Smooth muscle cell (in vitro differentiated cells): ENCODE measurements around the gene PRSS53. TPM values are rescaled to one million over a fixed set of nuclear protein-coding genes. Genes with fewer than 3 reads are reported as not detected.
A peak's percentile ranks its signal among the peaks of the same experiment; 100 is the strongest.

Source experiments
- DNase-seq: peaks from one replicate; lab custom pipeline; 2025; ENCODE audit not compliant: unreplicated experiment; lab: John Stamatoyannopoulos, UW
- H2AFZ ChIP-seq: fragments of 200-600 bp; sonication (generic); 2 replicates; pipeline ENCODE4 v1.6.0; 2016; ENCODE audit warnings: antibody characterized with exemption, low read depth, mild to moderate bottlenecking
- H3F3A ChIP-seq: fragments of 200-600 bp; sonication (generic); 2 replicates; pipeline ENCODE4 v1.6.0; 2017; ENCODE audit warnings: antibody characterized with exemption, low read depth
- H3K27ac ChIP-seq: fragments of 200-600 bp; sonication (generic); 2 replicates; pipeline ENCODE4 v1.5.1; 2016; ENCODE audit warnings: low read depth, mild to moderate bottlenecking
- H3K27me3 ChIP-seq: fragments of 200-600 bp; sonication (generic); 2 replicates; pipeline ENCODE4 v1.6.1; 2016; ENCODE audit warnings: low read depth, mild to moderate bottlenecking
- H3K36me3 ChIP-seq: fragments of 200-600 bp; sonication (generic); 2 replicates; pipeline ENCODE4 v1.5.1; 2016; ENCODE audit warnings: low read depth
- H3K4me1 ChIP-seq: fragments of 200-600 bp; sonication (generic); 2 replicates; pipeline ENCODE4 v1.5.1; 2016; ENCODE audit warnings: low read depth
- H3K4me2 ChIP-seq: fragments of 200-600 bp; sonication (generic); 2 replicates; pipeline ENCODE4 v1.6.0; 2016; ENCODE audit warnings: mild to moderate bottlenecking
- H3K4me3 ChIP-seq: fragments of 200-600 bp; sonication (generic); 2 replicates; pipeline ENCODE4 v1.5.1; 2016; ENCODE audit warnings: mild to moderate bottlenecking
- H3K79me2 ChIP-seq: fragments of 200-600 bp; sonication (generic); 2 replicates; pipeline ENCODE4 v1.6.0; 2016; ENCODE audit warnings: low read depth, mild to moderate bottlenecking
- H3K9ac ChIP-seq: fragments of 200-600 bp; sonication (generic); 2 replicates; pipeline ENCODE4 v1.6.0; 2016; ENCODE audit warnings: low read depth
- H3K9me3 ChIP-seq: fragments of 200-600 bp; sonication (generic); replicated peaks from 2 replicates; pipeline ENCODE4 v1.5.1; 2016; ENCODE audit warnings: low read depth
- H4K20me1 ChIP-seq: fragments of 200-600 bp; sonication (generic); 2 replicates; pipeline ENCODE4 v1.6.0; 2016; ENCODE audit warnings: low read depth
- WGBS: methylation state at CpG from one replicate; pipeline ENCODE4 v1.1.7; 2016; ENCODE audit warnings: low lambda C conversion rate; 5-methylcytosine and 5-hydroxymethylcytosine counted together
- polyA plus RNA-seq: library from polyadenylated mRNA; unstranded; fragments of >200 nt; fragmentation: Nextera tagmentation; extraction: Ambion mirVana; gene quantifications from 2 replicates; pipeline ENCODE4 v1.2.1, GENCODE V29; 2016
- total RNA-seq: library from RNA; depleted of rRNA; stranded (reverse); fragments of >200 nt; gene quantifications from 2 replicates; pipeline ENCODE4 v1.2.3, GENCODE V29; 2014
- TF ChIP-seq, protein P1 (sequence below): fragments of 200-600 bp; sonication (generic); IDR thresholded peaks from 2 replicates; pipeline ENCODE4 v1.5.1; 2017; ENCODE audit warnings: borderline replicate concordance, mild to moderate bottlenecking, antibody characterized with exemption; ENCODE audit not compliant: insufficient read depth, poor library complexity, severe bottlenecking

Gene PRSS53
- total and polyA plus RNA-seq, 2 experiments from 2014 or later = 0.66 to 6.3 TPM

DNA sequence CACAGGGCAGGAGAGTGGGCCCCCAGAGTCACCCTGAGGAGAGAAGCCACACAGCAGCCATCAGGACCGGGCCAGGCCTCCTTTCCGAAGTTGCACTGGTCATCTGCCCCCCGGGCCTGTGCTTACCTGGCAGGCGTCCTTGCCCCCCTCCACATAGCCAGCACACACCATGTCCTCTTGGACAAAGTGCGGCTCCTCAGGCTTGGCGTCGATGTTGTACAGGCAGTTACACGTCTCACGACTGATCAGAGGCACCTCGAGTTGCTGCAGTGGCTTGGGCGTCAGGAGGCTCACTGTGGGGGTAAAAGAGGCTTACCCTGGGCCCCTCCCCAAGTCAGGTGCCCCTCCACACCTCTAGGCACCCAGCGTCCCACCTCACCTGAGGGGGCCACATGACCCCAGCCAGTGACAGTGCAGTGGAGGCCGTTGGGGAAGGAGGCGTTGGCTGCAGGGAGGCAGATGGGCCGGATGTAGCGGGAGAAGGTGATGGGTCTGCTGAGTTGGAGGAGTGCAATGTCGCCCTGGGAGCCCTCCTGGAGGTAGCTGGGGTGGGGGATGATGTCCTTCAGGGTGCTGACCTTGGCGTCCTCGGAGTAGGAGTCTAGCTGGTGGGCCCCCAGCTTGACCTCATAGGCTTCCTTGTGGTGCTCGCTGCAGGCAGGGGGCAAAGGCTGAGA lies 43.7 kb upstream of the PRSS53 start:
- WGBS = 94% methylated on average over 20 of the region's 20 CpGs
- no peak overlapping the region for H3K4me2 ChIP-seq
- no peak overlapping the region for H3K9ac ChIP-seq
- no peaks in the 10 kb centered on the region for H3F3A ChIP-seq
- no peaks in the 10 kb centered on the region for H3K36me3 ChIP-seq
- H4K20me1 ChIP-seq = peaks cover 5% of the 10 kb centered on the region
- no peak for DNase-seq
- peaks cover 8% of the 10 kb centered on the region for H3K4me1 ChIP-seq
- no peak overlapping the region for H3K27ac ChIP-seq
- TF ChIP-seq, protein P1, sequence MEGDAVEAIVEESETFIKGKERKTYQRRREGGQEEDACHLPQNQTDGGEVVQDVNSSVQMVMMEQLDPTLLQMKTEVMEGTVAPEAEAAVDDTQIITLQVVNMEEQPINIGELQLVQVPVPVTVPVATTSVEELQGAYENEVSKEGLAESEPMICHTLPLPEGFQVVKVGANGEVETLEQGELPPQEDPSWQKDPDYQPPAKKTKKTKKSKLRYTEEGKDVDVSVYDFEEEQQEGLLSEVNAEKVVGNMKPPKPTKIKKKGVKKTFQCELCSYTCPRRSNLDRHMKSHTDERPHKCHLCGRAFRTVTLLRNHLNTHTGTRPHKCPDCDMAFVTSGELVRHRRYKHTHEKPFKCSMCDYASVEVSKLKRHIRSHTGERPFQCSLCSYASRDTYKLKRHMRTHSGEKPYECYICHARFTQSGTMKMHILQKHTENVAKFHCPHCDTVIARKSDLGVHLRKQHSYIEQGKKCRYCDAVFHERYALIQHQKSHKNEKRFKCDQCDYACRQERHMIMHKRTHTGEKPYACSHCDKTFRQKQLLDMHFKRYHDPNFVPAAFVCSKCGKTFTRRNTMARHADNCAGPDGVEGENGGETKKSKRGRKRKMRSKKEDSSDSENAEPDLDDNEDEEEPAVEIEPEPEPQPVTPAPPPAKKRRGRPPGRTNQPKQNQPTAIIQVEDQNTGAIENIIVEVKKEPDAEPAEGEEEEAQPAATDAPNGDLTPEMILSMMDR = no peak
- no peak overlapping the region for H3K4me3 ChIP-seq
- no peak overlapping the region for H2AFZ ChIP-seq
- no peaks in the 10 kb centered on the region for H3K79me2 ChIP-seq
- no peaks in the 10 kb centered on the region for H3K27me3 ChIP-seq
- no peaks in the 10 kb centered on the region for H3K9me3 ChIP-seq

DNA sequence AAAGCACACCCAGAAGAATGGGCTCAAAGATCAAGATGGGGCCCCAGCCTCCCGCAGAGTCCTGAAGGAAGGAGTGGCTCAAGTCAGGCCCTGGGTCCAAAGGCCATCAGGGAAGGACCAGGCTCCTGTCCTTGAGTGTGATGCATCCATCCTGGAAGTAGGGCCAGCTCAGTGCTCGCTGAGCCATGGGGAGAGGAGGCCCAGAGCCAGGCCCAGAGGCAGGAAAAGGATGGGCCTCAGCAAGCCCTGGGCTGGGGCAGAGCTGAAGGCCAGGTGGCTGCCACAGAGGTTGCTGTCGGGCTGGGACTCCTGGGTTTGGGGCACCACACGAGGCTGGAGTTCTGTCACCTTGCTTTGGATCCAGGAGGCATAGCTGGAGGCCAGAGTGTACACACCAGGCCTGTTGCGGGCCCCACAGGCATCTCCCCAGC lies 43.1 kb upstream of the PRSS53 start:
- Histone ChIP-seq H3K27ac (peak overlapping the region; percentile 39), H3K79me2 (no peaks in the 10 kb centered on the region), H3K4me3 (no peak overlapping the region), H4K20me1 (peaks cover 5% of the 10 kb centered on the region), H2AFZ (no peak overlapping the region), H3K4me2 (no peak overlapping the region), H3K4me1 (peaks cover 8% of the 10 kb centered on the region), H3K9ac (no peak overlapping the region), H3K27me3 (no peaks in the 10 kb centered on the region), H3K9me3 (no peaks in the 10 kb centered on the region), H3F3A (no peaks in the 10 kb centered on the region), H3K36me3 (no peaks in the 10 kb centered on the region)
- WGBS = 94% methylated on average over 4 of the region's 5 CpGs
- no peak for DNase-seq
- TF ChIP-seq, protein P1 = no peak

DNA sequence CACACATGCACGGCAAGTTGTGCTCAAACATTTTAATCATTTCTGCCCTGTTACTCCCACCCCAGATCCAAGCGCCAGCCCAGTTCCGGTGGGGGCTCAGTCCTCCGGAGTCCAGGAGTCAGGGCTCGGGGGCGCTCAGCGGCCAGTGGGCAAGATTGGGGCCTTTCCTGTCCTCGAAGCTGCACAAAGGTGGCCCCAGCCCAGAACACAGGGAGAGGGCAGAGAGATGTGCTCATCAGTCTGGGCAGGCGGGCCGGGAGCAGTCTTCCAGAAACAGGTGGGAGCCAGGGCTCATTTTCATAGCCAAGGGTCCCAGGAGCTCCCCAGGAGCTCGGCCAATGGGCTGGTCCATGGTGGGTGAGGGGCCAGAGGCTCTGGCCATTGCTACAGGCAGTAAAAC lies 42.7 kb upstream of the PRSS53 start:
- H3K4me1 ChIP-seq = peaks cover 8% of the 10 kb centered on the region
- no peaks in the 10 kb centered on the region for H3K79me2 ChIP-seq
- no peaks in the 10 kb centered on the region for H3K9me3 ChIP-seq
- no peak for DNase-seq
- H3K27me3 ChIP-seq = no peaks in the 10 kb centered on the region
- H2AFZ ChIP-seq = no peak overlapping the region
- WGBS = 90% methylated on average over 11 of the region's 11 CpGs
- peaks cover 5% of the 10 kb centered on the region for H4K20me1 ChIP-seq
- TF ChIP-seq, protein P1 = no peak
- no peak overlapping the region for H3K4me3 ChIP-seq
- no peaks in the 10 kb centered on the region for H3K36me3 ChIP-seq
- H3F3A ChIP-seq = no peaks in the 10 kb centered on the region
- H3K27ac ChIP-seq = peak overlapping the region; percentile 39
- H3K4me2 ChIP-seq = no peak overlapping the region
- H3K9ac ChIP-seq = no peak overlapping the region

DNA sequence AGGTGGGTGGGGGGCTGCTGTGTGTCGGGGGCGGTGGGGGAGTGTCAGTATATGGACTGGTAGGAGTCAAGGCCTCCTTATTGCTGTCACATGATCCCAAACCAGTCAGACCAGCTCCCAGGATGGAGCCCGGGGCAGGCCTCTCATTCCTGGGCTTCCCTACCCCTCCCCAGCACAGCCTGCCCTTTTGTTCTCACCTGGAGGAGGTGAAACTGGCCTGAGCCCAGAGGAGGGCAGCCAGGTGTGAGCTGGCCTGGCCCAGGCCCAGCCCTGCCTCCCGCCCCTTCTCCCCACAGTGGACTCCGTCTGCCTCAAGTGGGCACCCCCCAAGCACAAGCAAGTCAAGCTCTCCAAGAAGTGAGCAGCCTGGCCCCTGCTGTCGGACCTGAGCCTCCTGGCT lies 42.2 kb upstream of the PRSS53 start:
- TF ChIP-seq, protein P1 = no peak
- Histone ChIP-seq H3K27ac (peak overlapping the region; percentile 39), H3K9ac (no peak overlapping the region), H3F3A (no peaks in the 10 kb centered on the region), H2AFZ (no peak overlapping the region), H3K4me2 (no peak overlapping the region), H3K36me3 (no peaks in the 10 kb centered on the region), H3K4me1 (peaks cover 8% of the 10 kb centered on the region), H3K27me3 (no peaks in the 10 kb centered on the region), H3K9me3 (no peaks in the 10 kb centered on the region), H3K79me2 (no peaks in the 10 kb centered on the region), H3K4me3 (no peak overlapping the region), H4K20me1 (peaks cover 5% of the 10 kb centered on the region)
- no peak for DNase-seq
- 66% methylated on average over 6 of the region's 6 CpGs for WGBS
